ENCODE results near the gene BSG.

DNA sequence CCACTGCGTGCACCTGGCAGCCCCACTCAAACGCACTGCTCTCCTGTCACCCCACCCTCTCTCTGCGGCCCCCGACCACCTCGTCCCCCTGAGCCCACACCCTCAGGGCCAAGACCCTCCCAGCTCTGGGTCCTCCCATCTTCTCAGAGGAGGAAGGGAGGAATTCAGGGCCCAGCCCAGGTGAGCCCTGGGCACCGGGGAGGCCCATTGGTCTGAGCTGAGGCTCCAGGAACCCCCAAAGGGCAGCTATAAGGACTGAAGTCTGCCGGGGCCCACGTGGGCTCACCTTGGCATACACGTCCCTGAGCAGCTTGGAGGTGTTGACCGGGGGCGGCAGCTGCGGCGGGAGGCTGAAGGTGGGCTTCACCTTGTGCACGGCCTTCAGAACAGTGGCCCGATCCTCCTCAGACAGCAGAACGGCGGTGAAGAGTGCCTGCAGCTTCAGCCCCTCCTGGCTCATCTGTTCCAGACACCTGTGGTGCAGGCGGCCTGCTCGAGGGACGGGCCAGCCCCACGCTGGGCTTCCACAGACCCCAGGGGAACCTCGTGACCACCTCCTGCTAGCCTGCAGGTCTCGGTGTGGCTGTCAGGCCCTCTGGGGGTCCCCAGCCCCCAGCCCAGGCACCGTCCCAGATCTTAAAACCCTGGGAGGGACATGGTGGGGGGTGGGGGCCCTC lies 52.2 kb downstream of the BSG start:
- TF ChIP-seq, protein P1, sequence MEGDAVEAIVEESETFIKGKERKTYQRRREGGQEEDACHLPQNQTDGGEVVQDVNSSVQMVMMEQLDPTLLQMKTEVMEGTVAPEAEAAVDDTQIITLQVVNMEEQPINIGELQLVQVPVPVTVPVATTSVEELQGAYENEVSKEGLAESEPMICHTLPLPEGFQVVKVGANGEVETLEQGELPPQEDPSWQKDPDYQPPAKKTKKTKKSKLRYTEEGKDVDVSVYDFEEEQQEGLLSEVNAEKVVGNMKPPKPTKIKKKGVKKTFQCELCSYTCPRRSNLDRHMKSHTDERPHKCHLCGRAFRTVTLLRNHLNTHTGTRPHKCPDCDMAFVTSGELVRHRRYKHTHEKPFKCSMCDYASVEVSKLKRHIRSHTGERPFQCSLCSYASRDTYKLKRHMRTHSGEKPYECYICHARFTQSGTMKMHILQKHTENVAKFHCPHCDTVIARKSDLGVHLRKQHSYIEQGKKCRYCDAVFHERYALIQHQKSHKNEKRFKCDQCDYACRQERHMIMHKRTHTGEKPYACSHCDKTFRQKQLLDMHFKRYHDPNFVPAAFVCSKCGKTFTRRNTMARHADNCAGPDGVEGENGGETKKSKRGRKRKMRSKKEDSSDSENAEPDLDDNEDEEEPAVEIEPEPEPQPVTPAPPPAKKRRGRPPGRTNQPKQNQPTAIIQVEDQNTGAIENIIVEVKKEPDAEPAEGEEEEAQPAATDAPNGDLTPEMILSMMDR (IDR thresholded peaks at IDR 0.05), result no peak
- no peak for TF ChIP-seq POLR2A (IDR thresholded peaks at IDR 0.05)
